ENCODE measurements around the gene DEDD. TPM values are rescaled to one million over a fixed set of nuclear protein-coding genes. Genes with fewer than 3 reads are reported as not detected.

DEDD gene
- total RNA-seq, 2 experiments from 2014 or later, result 35.5 to 36.6 TPM

DNA sequence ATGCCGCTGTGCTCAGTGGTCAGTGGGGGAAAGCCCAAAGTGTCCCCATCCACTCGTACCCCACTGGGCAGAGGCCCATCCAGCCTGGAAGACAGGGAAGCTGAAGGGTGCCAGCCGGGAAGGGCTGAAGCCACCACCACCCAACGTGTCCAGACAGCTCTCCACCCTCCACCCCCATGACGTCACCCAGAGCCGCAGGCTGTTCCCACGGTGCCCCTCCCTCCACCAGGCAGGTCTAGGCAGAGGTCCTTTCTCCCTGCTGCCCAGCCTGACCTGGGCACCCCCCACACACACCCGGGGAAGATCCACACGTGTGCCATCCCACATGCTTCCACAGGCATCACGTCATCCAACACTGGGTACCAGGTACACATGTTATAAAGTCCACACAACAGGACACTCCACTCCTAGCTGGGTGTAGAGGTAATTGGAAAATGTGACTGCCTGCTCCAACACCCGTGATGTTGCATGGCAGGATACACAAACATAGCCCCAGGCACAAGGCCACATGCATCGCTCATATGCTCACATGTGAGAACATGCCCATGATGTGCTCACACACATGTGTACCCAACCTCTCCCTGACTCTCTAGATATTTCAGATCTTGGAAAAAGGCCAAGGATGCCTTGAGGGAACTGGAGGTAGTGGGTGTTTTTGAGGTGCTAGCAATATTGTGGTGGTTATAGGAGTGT, 57.6 kb downstream of the DEDD start:
- Histone ChIP-seq H3K27ac (ENCODE audit: low read depth in 1 of 2, low read length in 2 of 2) (no peak overlapping the region), H3K4me1 (ENCODE audit: insufficient read depth, low read length) (peaks cover 26% of the 10 kb centered on the region), H3K36me3 (ENCODE audit: insufficient read depth, low read length) (no peaks in the 10 kb centered on the region), H3K27me3 (ENCODE audit: control insufficient read depth in 1 of 2, insufficient read depth in 2 of 2, low read length in 2 of 2) (no peaks in the 10 kb centered on the region), H3K4me3 (ENCODE audit: low read length) (no peak overlapping the region), H3K9me3 (ENCODE audit: control insufficient read depth in 1 of 2, insufficient read depth in 1 of 2, low read length in 2 of 2) (no peaks in the 10 kb centered on the region)
- intact Hi-C loops (cut with DNase I, micrococcal nuclease), result no loop called here
- no peaks in the 10 kb centered on the region for H3K9me3 Mint-ChIP-seq
- H3K27me3 Mint-ChIP-seq, result no peaks in the 10 kb centered on the region
- no peak overlapping the region for H3K4me3 Mint-ChIP-seq
- ChIA-PET POLR2A (no interaction called here), CTCF (interaction anchor here (1.0 kb wide), 1 partner anchor 63 kb away, joined by 3 read pairs; no protein-coding TSS in a partner anchor)
- peaks cover 2% of the 10 kb centered on the region for H3K36me3 Mint-ChIP-seq (ENCODE audit: low read depth)
- ATAC-seq (ENCODE audit: poor library complexity), result no peak
- peaks cover 33% of the 10 kb centered on the region for H3K4me1 Mint-ChIP-seq (ENCODE audit: low read depth)
- no peak overlapping the region for H3K27ac Mint-ChIP-seq
- DNase-seq, result no peak
- TF ChIP-seq, protein P1, sequence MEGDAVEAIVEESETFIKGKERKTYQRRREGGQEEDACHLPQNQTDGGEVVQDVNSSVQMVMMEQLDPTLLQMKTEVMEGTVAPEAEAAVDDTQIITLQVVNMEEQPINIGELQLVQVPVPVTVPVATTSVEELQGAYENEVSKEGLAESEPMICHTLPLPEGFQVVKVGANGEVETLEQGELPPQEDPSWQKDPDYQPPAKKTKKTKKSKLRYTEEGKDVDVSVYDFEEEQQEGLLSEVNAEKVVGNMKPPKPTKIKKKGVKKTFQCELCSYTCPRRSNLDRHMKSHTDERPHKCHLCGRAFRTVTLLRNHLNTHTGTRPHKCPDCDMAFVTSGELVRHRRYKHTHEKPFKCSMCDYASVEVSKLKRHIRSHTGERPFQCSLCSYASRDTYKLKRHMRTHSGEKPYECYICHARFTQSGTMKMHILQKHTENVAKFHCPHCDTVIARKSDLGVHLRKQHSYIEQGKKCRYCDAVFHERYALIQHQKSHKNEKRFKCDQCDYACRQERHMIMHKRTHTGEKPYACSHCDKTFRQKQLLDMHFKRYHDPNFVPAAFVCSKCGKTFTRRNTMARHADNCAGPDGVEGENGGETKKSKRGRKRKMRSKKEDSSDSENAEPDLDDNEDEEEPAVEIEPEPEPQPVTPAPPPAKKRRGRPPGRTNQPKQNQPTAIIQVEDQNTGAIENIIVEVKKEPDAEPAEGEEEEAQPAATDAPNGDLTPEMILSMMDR (IDR thresholded peaks at IDR 0.05), result no peak

DNA sequence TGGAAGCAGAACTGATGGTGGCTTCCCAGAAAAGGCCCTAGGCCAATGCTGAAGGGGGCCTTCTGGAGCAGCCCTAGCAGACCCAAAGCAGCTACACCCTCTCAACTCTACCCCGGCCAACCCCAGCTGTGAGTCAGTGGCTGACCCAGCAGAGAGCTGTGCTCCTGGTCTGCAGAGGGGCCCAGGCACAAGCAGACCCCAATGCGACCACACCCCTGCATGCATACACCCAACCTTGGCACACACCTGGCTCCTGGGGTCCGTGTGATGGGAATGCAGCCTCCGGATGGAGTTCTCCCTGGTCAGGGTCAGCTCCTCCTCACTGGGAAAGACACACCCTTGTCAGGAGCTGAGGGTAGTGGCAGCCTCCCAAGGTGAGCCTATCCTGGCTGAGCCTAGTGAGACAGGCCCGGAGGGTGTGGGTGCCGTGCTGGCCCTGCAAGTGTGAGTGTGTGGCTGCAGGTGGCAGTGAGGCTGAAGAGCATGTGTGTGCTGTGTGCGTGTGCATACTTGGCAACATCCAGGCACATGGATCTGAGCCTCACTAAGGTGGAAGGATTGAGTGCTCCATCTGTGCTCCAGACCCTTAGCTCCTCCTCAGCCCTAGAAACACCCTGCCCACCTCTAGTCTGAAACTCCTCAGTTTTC, 58.9 kb downstream of the DEDD start:
- Histone ChIP-seq H3K36me3 (ENCODE audit: insufficient read depth, low read length) (no peaks in the 10 kb centered on the region), H3K4me1 (ENCODE audit: insufficient read depth, low read length) (peaks cover 32% of the 10 kb centered on the region), H3K4me3 (ENCODE audit: low read length) (no peak overlapping the region), H3K27me3 (ENCODE audit: control insufficient read depth in 1 of 2, insufficient read depth in 2 of 2, low read length in 2 of 2) (no peaks in the 10 kb centered on the region), H3K27ac (ENCODE audit: low read depth in 1 of 2, low read length in 2 of 2) (no peak overlapping the region), H3K9me3 (ENCODE audit: control insufficient read depth in 1 of 2, insufficient read depth in 1 of 2, low read length in 2 of 2) (no peaks in the 10 kb centered on the region)
- peaks cover 14% of the 10 kb centered on the region for H3K36me3 Mint-ChIP-seq (ENCODE audit: low read depth)
- no peaks in the 10 kb centered on the region for H3K27me3 Mint-ChIP-seq
- ATAC-seq (ENCODE audit: poor library complexity), result no peak
- peak overlapping the region; percentile 30 for H3K27ac Mint-ChIP-seq
- H3K9me3 Mint-ChIP-seq, result no peaks in the 10 kb centered on the region
- CTCF ChIA-PET, result interaction anchor here (0.6 kb wide), 1 partner anchor 39 kb away, joined by 3 read pairs; no protein-coding TSS in a partner anchor
- no peak for DNase-seq
- intact Hi-C loops (cut with DNase I, micrococcal nuclease), result loop anchor here in 1 of 2 experiments (2.0 kb wide), 1 partner anchor 17 kb away; no protein-coding TSS in a partner anchor
- TF ChIP-seq, protein P1 (IDR thresholded peaks at IDR 0.05), result no peak
- H3K4me3 Mint-ChIP-seq, result no peak overlapping the region
- POLR2A ChIA-PET, result no interaction called here
- peaks cover 35% of the 10 kb centered on the region for H3K4me1 Mint-ChIP-seq (ENCODE audit: low read depth)

DNA sequence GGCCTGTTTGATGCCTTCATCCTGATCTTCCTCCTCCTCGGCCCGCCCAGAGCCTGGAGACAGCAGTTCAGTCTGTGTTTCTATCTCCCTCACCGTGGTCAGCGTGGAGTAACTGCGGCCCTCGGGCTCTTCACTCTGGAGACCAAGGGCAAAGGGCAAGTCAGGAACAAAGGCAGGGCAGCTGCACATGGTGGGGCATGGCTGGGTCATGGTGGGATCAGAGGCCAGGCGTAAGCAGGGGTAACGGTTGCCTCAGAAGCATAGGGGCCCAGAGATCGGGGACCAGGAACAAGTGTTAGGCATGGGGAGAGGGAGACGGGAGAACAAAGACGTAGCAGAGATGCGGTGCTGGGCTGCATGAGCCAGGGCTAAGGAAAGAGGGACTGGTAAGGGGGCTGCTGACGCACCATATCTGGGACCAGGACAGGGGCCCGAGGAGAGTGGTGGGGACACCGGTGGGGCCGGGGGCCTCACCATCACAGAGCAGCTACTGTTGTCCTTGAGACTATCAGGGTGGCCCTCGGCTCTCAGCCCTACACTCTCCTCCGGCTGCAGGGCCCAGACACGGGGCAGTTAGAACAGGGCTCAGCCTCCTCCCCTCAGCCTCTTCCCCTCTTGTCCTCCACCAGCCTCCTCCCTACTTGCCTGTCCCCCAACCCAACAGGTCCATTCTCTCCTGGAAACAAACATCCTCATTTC, 59.6 kb downstream of the DEDD start:
- peak overlapping the region; percentile 30 for H3K27ac Mint-ChIP-seq

More for the DNA sequence above, 59.6 kb downstream of the DEDD start:
- H3K4me1 ChIP-seq (ENCODE audit: insufficient read depth, low read length), result peaks cover 35% of the 10 kb centered on the region
- Mint-ChIP-seq H3K4me3 (no peak overlapping the region), H3K9me3 (no peaks in the 10 kb centered on the region), H3K4me1 (ENCODE audit: low read depth) (peaks cover 41% of the 10 kb centered on the region), H3K27me3 (no peaks in the 10 kb centered on the region), H3K36me3 (ENCODE audit: low read depth) (peaks cover 20% of the 10 kb centered on the region)
- TF ChIP-seq, protein P1 (IDR thresholded peaks at IDR 0.05), result no peak
- DNase-seq (no peak), ATAC-seq (ENCODE audit: poor library complexity) (no peak)
- intact Hi-C loops (cut with DNase I, micrococcal nuclease), result loop anchor here (1.0 to 2.0 kb wide), 2 partner anchors 18 to 24 kb away; no protein-coding TSS in a partner anchor
- no peaks in the 10 kb centered on the region for H3K9me3 ChIP-seq (ENCODE audit: control insufficient read depth in 1 of 2, insufficient read depth in 1 of 2, low read length in 2 of 2)
- no peaks in the 10 kb centered on the region for H3K27me3 ChIP-seq (ENCODE audit: control insufficient read depth in 1 of 2, insufficient read depth in 2 of 2, low read length in 2 of 2)
- ChIA-PET POLR2A (interaction anchor here (8.2 kb wide), 1 partner anchor 25 kb away, joined by 295 read pairs; the partner anchor contains the start of gene USF1), CTCF (no interaction called here)
- H3K36me3 ChIP-seq (ENCODE audit: insufficient read depth, low read length), result no peaks in the 10 kb centered on the region
- H3K4me3 ChIP-seq (ENCODE audit: low read length), result no peak overlapping the region
- no peak overlapping the region for H3K27ac ChIP-seq (ENCODE audit: low read depth in 1 of 2, low read length in 2 of 2)

Measured in CD4-positive, alpha-beta T cell (primary cell).